HuH-7.5 (cell line): Measurements from ENCODE around the gene SKI.

Experiments
- DNase-seq: peaks from one replicate; pipeline ENCODE4 v3.0.0; 2011; ENCODE audit warnings: low spot score

The SKI gene

DNA sequence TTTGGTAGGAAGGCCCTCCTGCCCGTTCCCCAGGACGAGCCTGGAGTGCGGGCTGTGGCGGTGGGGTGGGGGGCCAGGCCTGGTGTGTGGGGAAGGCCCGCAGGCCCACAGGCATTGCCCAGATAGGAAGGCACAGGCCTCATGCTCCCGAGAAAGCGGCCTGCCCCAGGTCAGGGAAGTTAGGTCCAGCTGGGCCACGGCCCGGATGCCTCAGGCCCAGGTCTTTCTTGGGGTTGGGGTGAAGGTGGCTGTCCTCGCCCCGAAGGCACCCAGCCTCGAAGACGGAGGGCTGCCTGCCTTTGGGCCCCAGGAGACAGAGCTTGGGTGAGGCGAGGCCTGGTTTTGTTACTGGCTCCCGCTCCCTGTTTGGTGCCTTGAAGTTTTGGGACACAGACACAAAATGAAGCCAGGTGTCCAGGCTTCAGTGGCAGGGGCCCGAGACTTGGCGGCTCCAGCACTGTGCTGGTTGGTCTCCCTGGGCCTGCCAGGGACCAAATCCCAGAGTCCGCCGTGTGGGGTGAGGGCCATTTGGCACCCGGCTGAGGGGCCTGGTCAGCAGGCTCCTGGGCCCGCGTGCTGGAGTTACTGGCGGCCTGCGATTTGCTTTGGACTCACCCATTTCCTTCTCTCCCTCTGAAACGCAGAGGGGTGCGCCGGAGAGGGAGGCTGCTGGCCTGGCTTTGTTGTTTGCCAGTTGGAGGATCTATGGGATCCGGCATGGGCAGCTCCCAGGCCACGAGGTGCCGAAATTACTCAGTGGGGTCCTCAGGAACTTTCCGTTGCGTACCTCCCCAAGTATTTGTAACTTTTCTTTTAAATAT, 2.0 kb downstream of the SKI start:
- DNase-seq, result peak; percentile 66

DNA sequence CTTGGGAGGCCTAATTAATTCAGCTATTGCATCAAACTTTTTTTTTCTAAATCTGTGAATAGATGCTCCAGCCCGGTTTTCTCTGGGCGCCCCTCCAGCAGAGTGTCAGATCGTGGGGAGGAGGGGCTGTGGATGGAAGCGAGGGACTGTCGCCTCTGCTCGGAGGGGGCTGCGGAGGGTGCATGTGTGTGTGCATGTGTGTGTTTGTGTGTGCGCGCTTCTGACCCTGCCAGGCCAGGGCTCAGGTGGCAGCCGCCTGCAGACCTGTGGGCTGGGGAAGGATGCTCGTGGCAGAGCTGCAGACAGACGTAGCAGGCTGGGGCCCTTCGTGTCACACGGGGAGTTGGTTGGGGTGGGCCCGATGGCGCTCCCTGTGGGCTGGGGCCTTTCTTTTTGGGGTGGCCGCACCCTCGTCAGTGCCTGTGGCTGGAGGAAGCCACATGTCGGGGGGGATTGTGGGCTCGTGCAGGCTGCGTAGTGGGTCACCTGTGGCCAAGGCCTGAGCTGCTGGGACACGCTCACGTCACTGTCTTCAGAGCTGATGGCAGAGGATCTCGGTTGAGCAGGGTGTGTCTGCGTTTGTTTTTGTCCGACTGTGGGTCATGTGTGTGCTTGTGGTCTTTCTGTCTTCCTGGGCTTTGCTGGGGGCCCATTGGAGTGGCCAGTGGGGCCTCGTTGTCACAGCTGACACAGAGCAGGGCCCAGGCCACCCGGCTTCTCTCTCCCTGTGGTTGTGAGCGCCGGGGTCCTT, 2.8 kb downstream of the SKI start:
- peak; percentile 51 for DNase-seq

GRCh38 chr1:2231532-2232254, 3.6 kb downstream of the SKI start:
- DNase-seq, result peak; percentile 64

DNA sequence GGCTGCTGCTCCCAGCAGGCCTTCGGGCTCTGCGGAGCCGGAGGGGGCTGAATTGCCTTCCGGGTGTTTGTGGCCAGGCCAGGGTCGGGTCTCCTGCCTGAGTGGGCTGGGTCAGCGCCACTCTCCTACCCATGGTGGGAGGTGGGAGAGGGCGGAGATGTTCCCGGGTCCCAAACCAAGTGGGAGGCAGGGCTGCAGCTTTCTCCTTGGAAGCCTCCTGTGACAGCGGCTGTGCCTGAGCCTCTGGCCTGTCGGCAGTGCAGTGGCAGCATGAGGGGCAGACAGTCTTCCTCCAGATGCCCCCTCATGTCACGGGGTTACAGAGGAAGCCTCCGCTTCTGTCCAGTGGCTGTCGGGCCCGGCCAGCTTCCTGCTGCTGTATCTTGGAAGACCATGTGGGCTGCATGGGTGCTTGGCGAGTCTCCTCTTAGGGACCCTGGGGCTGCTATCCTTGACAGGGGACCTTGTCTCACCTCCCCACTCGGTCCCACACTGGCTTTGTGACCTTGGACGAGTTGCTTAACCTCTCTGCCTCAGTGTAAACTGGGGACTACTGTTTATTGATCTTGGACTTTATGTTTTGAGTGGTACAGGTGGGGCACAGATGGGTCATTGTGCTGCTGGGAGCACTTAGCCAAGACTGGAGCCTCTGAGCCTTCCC, 4.3 kb downstream of the SKI start:
- no peak for DNase-seq

GRCh38 chr1:2232916-2233438, 4.9 kb downstream of the SKI start:
- no peak for DNase-seq

DNA sequence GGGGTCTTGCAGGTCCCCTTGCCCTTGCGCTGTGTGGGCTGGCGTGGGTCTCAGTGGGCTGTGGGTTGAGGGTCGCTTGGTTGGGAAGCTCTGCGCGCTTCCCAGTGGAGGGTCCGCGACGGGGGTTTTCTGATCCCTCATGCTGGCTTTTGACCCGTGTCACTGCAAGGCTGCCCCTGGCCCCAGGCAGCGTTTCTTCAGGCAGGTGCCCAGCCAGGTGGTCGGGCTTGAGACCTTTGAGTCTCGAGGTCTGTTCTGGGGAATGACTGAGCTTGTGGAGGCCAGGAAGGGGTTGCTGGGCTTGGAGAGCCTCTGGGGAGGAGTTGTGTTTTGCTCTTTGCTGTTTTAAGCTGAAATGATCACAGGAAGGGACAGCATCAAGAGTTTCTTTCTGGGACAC, 5.3 kb downstream of the SKI start:
- DNase-seq, result no peak

GRCh38 chr1:2233997-2234761, 6.1 kb downstream of the SKI start:
- DNase-seq, result peak; percentile 89

DNA sequence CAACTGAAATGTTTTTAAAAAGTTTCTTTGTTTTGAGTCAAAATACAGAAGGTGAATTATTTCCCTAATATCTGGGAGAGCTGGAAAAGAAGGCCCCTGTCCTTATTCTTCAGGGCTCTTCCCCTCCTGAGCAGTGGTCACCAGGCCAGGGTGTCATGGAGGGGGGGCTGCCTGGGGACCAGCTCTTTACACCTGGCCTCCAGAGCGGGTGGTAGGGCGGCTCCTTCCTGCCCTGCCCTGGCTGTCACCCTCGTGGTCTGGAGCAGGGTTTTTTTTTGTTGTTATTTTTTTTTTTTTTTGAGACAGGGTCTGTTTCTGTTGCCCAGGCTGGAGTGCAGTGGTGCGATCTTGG, 6.6 kb downstream of the SKI start:
- peak; percentile 60 for DNase-seq

GRCh38 chr1:2235300-2235998, 7.3 kb downstream of the SKI start:
- no peak for DNase-seq

DNA sequence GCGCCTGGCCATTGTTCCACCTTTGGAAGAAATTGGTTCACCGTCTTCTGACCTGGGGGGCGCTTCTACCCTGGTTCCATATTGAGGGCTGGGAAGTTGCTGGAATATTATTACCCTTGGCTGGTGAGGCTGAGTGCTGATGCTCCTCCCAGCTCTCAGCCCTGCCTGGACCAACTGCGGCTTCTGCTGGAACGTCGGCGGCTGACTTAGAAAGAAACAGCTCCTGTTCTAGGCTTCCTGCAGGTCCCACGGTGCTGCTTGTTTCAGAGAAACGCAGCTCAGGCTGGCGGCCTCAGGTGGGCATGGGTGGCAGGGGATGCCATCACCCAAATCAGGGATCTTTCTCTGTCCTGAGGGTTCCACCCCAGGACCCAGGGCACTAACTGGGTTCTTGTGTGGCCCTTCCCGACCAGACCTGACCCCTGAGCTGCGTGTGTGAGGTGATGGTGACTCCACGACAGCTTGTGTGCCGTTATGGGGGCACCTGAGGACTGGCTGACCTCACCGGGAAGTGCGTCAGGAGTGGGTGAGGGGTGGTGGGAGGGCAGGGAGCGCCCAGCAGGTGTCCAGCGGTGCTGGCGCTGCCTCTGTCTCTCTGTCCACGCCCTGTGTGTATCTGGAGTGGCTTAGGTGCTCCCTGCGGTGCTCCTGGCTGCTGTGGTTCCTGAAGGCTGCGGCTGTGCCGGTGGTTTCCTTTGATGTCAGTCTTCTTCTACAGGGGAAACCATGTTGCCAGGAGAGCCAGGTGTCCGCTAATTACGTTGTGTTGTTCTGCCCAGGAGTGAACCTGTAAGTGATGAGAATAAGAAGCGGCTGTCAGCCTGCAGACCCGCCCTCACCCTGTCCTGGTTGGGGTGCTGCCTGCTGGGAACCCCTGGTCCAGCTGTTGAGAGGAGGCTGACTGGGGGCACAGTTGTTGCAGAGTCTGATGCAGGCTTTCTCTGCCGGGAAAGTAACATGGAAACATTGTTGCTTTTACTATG, 8.9 kb downstream of the SKI start:
- DNase-seq, result no peak

DNA sequence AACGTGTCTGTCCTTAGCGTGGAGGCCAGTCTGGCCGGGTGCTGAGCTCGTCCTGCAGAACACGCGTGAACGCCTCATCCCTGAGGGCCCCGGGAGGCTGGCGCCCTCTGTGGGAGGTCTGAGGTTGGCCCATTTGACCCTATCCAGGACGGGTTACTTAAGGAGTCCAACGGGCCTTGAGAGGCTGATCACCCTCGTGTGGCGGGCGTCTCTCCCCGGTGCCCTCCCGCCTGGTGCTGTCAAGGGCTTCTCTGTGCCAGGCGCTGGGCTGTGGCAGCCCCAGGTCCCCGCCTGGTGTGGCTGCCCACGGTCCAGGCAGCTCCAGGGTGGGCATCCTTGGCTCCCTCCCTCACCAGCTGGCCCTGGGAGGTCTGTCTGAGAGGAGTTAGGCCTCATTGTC, 9.7 kb downstream of the SKI start:
- no peak for DNase-seq

DNA sequence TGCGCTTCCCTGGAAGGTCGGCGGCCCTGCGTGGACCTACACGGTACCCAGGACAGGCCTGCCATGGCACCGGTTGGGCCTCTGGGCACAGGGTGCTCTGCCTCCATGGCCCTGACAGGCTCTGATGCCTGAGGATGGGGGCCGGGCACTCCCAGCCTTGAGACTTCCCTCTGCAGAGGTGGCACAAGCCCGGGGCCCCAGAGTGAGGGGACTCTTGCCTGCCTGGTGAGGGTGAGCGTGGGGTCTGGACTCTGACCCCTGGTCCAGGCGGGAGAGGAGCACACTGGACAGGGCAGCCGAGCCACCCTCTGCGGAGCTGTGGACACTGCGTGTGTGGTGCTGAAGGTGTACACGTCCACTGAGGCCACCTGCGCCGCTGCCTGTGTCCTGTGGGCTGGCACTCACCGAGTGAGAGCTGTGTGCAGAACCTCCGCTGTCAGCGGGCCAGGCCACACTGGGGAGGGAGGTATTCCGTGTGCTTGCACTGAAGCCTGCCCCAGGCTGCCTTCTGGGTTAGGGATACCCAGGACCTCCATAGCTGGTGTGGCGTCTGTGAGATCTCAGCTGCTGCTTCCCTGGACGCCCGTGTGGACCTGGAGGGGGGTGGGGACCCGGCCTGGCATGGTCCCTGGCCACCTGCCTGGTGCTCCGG, 10.4 kb downstream of the SKI start:
- no peak for DNase-seq

- no peak for DNase-seq
Observed at GRCh38 chr1:2239013-2239370, 10.9 kb downstream of the SKI start.

DNA sequence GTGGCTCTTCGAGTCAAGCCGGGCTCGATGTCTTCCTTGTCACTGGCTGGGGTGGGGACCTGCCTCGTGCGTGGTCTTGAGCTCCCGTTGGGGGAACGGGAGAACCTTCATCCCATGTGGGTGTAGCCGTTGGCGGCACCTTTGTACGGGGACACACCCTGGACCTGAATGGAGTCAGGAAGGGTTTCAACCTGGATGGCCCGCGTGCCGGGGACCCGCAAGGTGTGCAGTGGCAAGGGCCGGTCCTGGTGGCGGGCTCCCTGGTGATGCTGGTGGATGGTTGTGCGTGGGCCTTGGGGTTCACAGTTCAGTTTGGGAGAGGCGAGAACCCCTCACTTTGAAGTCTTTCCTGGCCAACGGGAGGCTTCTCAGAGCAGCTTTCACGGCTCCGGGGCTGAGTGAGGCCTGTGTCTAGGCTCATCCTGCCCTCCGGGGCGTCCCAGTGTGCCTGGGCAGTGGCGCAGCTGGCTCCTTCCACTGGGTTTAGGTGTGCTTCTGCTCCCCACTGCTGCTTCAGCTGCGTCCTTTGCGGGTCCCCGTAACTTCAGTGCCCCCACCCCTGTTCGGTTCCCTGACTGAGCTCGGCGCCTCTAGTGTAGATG, 11.4 kb downstream of the SKI start:
- DNase-seq, result no peak

DNA sequence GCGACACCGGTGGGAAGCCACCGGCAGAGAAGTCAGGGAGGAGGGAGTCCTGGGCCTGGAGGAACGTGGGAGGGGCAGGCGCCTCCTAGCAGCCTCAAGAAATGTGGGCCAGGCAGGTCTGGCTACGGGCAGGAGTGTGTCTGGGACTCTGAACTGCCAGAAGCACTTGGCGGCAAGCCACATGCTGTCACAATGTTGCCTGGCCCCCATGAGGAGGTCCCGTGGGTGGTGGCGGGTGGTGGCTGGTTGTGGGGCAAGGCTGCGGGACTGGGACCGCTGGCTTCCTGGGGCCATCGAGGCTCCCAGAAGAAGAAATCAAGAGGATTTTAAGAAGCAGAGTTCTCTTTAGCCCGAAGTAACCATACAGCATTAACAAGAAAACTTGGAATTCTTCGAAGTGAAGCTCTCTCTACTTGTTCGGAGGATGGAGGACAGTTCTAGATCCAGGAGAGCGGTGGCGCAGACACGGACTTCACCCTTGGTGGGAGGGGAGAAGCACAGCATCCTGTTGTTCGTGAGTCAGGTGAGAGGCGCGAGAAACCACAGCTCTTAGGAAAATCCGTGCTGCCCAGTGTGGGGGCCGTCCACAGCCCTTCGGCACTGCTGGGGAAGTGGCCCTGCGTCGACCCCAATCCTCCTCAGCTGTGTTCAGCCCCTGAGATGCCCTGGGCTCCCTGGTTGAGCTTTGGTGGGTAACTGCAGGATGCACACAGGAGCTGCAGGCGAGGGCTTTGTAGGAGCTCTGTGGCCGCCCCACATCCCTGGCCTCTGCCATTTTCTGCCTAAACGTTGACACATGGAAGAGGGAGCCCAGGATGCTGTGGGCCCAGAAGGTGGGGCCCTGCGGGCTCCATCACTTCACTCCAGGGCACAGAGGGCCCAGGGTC, 12.4 kb downstream of the SKI start:
- DNase-seq, result no peak

- DNase-seq, result no peak
Observed at GRCh38 chr1:2241820-2242219, 13.7 kb downstream of the SKI start.
